SK-N-SH (cell line): ENCODE measurements around the gene MOB2.

Source experiments
- CTCF ChIP-seq: fragments of 200-600 bp; sonication (generic); IDR thresholded peaks from 2 replicates; pipeline ENCODE4 v1.6.1; 2017; ENCODE audit warnings: antibody characterized with exemption, mild to moderate bottlenecking, moderate library complexity
- EP300 ChIP-seq, 2 experiments: IDR thresholded peaks; 2 replicates each; pipeline versions ENCODE4 v1.4.0 to v1.6.1; 2012; ENCODE audit warnings: borderline replicate concordance in 1 of 2, low read depth in 1 of 2, low read length in 1 of 2
- GABPA ChIP-seq: IDR thresholded peaks from 2 replicates; pipeline ENCODE4 v1.4.0; 2012; ENCODE audit warnings: low read depth, mild to moderate bottlenecking
- MAX ChIP-seq: IDR thresholded peaks from 2 replicates; pipeline ENCODE4 v1.4.0; 2012; ENCODE audit warnings: low read depth
- PBX3 ChIP-seq: IDR thresholded peaks from 2 replicates; pipeline ENCODE4; 2012
- REST ChIP-seq: IDR thresholded peaks from 2 replicates; pipeline ENCODE4 v1.6.1; 2012; ENCODE audit warnings: mild to moderate bottlenecking, low read depth, low read length, moderate library complexity
- SIN3A ChIP-seq: IDR thresholded peaks from 2 replicates; pipeline ENCODE4 v1.6.1; 2012; ENCODE audit warnings: low read depth, mild to moderate bottlenecking, low read length, moderate library complexity, borderline replicate concordance
- SMC3 ChIP-seq: IDR thresholded peaks from 2 replicates; pipeline ENCODE4 v1.6.1; 2012; ENCODE audit warnings: low read depth, low read length, improper control_type of control experiment
- USF1 ChIP-seq: IDR thresholded peaks from 2 replicates; pipeline ENCODE4 v1.4.0; 2012; ENCODE audit warnings: low read depth, borderline replicate concordance
- USF2 ChIP-seq: fragments of 150-350 bp; IDR thresholded peaks from 2 replicates; pipeline ENCODE4 v1.6.1; 2017; ENCODE audit warnings: antibody characterized with exemption, low read length, low read depth, borderline replicate concordance

GRCh38 chr11:1452744-1453143 lies 33.8 kb downstream of the MOB2 start:
- TF ChIP-seq CTCF (no peak), SIN3A (no peak), MAX (no peak), EP300 (IDR thresholded peaks at IDR 0.05; ENCODE audit: borderline replicate concordance in 1 of 2, low read depth in 1 of 2, low read length in 1 of 2) (no peak), SMC3 (no peak), REST (no peak), USF2 (no peak), USF1 (no peak), PBX3 (no peak), GABPA (no peak)
